HepG2 (cell line): ENCODE results near the gene ACSL6. TPM values are rescaled to one million over a fixed set of nuclear protein-coding genes. Genes with fewer than 3 reads are reported as not detected.
A peak's percentile ranks its signal among the peaks of the same experiment; 100 is the strongest.

Experiments used
- EEA1 ChIP-seq: sonication (generic); formaldehyde crosslinking; IDR thresholded peaks from 2 replicates; pipeline ENCODE4 v1.5.1; 2020; ENCODE audit warnings: mild to moderate bottlenecking, missing genetic modification reagents, borderline replicate concordance
- FOSL2 ChIP-seq: sonication (generic); formaldehyde crosslinking; IDR thresholded peaks from 2 replicates; pipeline ENCODE4 v1.4.0; 2020; ENCODE audit warnings: missing genetic modification reagents
- NONO ChIP-seq, 2 experiments: fragments of 450-650 bp in 1 of 2; sonication (generic) in 1 of 2; formaldehyde crosslinking in 1 of 2; IDR thresholded peaks in 1 of 2; conservative IDR thresholded peaks in 1 of 2; 2 replicates each; pipeline versions ENCODE4 v1.6.1 to v1.8.0; 2017 to 2022; ENCODE audit warnings: mild to moderate bottlenecking in 1 of 2, missing genetic modification reagents in 1 of 2, moderate library complexity in 1 of 2
- PITX1 ChIP-seq: sonication (generic); formaldehyde crosslinking; IDR thresholded peaks from 2 replicates; pipeline ENCODE4 v1.5.1; 2020; ENCODE audit warnings: mild to moderate bottlenecking, missing genetic modification reagents
- RFXAP ChIP-seq: sonication (generic); formaldehyde crosslinking; IDR thresholded peaks from 2 replicates; pipeline ENCODE4 v1.4.0; 2020; ENCODE audit warnings: missing genetic modification reagents, borderline replicate concordance
- TBL1XR1 ChIP-seq: fragments of 150-350 bp; IDR thresholded peaks from 2 replicates; pipeline ENCODE4 v1.6.1; 2014; ENCODE audit warnings: borderline replicate concordance, low read length; ENCODE audit not compliant: partially characterized antibody
- ZNF20 ChIP-seq: sonication (generic); formaldehyde crosslinking; IDR thresholded peaks from 2 replicates; pipeline ENCODE4 v1.4.0; 2020; ENCODE audit warnings: mild to moderate bottlenecking, moderate library complexity, missing genetic modification reagents
- ZNF3 ChIP-seq: IDR thresholded peaks from 2 replicates; pipeline ENCODE4 v1.7.0; 2017; ENCODE audit warnings: inconsistent platforms
- ZNF451 ChIP-seq: sonication (generic); formaldehyde crosslinking; IDR thresholded peaks from 2 replicates; pipeline ENCODE4 v1.5.0; 2020; ENCODE audit warnings: mild to moderate bottlenecking, missing genetic modification reagents
- ZNF577 ChIP-seq: sonication (generic); formaldehyde crosslinking; IDR thresholded peaks from 2 replicates; pipeline ENCODE4 v1.4.0; 2020; ENCODE audit warnings: mild to moderate bottlenecking, low read depth, missing genetic modification reagents, borderline replicate concordance
- ZNF775 ChIP-seq: sonication (generic); formaldehyde crosslinking; IDR thresholded peaks from 2 replicates; pipeline ENCODE4 v1.4.0; 2020; ENCODE audit warnings: missing genetic modification reagents, mild to moderate bottlenecking, moderate library complexity, borderline replicate concordance
- ZNF816 ChIP-seq: sonication (generic); formaldehyde crosslinking; IDR thresholded peaks from 2 replicates; pipeline ENCODE4 v1.8.0; 2022; ENCODE audit warnings: missing genetic modification reagents, mild to moderate bottlenecking, borderline replicate concordance
- ZSCAN29 ChIP-seq: sonication (generic); formaldehyde crosslinking; conservative IDR thresholded peaks from 2 replicates; pipeline ENCODE4 v1.4.0; 2020; ENCODE audit warnings: mild to moderate bottlenecking, missing genetic modification reagents
- ZZZ3 ChIP-seq: sonication (generic); formaldehyde crosslinking; IDR thresholded peaks from 2 replicates; pipeline ENCODE4 v1.4.0; 2020; ENCODE audit warnings: missing genetic modification reagents, mild to moderate bottlenecking, borderline replicate concordance
- polyA plus RNA-seq, 8 experiments: library from polyadenylated mRNA; depleted of rRNA in 3 of 8; stranded (reverse) in 7 of 8; unstranded in 1 of 8; fragments of >200 nt; fragmentation: Illumina TruSeq in 4 of 8; extraction: Trizol in 4 of 8; gene quantifications; 2 replicates each; pipeline versions ENCODE4 v1.2.1 to v1.2.3, GENCODE V29; 2011 to 2016; ENCODE audit warnings: low read depth in 4 of 8, missing spikeins in 1 of 8, mixed read lengths in 1 of 8; ENCODE audit not compliant: insufficient read depth in 1 of 8
- total RNA-seq, 5 experiments: library from RNA; depleted of rRNA; stranded (reverse); fragments of >200 nt; fragmentation: Illumina TruSeq; extraction: Trizol; gene quantifications; 2 replicates each; pipeline ENCODE4 v1.2.3, GENCODE V29; 2016; ENCODE audit warnings: low read depth in 1 of 5
- TF ChIP-seq, protein P1 (sequence below): IDR thresholded peaks from 2 replicates; pipeline ENCODE4 v1.6.1; 2018; ENCODE audit warnings: missing genetic modification reagents
- TF ChIP-seq, protein P2 (sequence below): sonication (generic); formaldehyde crosslinking; IDR thresholded peaks from 2 replicates; pipeline ENCODE4 v1.8.1; 2022; ENCODE audit warnings: low read depth, mild to moderate bottlenecking, missing genetic modification reagents
- TF ChIP-seq, protein P3 (sequence below): fragments of 450-650 bp; IDR thresholded peaks from 2 replicates; pipeline ENCODE4 v1.6.1; 2016
- TF ChIP-seq, protein P4 (sequence below): sonication (generic); formaldehyde crosslinking; IDR thresholded peaks from 2 replicates; pipeline ENCODE4 v1.4.0; 2020; ENCODE audit warnings: missing genetic modification reagents, mild to moderate bottlenecking, borderline replicate concordance
- TF ChIP-seq, protein P5 (sequence below): sonication (generic); formaldehyde crosslinking; IDR thresholded peaks from 2 replicates; pipeline ENCODE4 v1.4.0; 2020; ENCODE audit warnings: missing genetic modification reagents

The ACSL6 gene
- total and polyA plus RNA-seq, 2 of the 13 experiments (the other 11 are each of a cell fraction or from before 2014, with no cell fraction given): 3.7 to 3.8 TPM

DNA sequence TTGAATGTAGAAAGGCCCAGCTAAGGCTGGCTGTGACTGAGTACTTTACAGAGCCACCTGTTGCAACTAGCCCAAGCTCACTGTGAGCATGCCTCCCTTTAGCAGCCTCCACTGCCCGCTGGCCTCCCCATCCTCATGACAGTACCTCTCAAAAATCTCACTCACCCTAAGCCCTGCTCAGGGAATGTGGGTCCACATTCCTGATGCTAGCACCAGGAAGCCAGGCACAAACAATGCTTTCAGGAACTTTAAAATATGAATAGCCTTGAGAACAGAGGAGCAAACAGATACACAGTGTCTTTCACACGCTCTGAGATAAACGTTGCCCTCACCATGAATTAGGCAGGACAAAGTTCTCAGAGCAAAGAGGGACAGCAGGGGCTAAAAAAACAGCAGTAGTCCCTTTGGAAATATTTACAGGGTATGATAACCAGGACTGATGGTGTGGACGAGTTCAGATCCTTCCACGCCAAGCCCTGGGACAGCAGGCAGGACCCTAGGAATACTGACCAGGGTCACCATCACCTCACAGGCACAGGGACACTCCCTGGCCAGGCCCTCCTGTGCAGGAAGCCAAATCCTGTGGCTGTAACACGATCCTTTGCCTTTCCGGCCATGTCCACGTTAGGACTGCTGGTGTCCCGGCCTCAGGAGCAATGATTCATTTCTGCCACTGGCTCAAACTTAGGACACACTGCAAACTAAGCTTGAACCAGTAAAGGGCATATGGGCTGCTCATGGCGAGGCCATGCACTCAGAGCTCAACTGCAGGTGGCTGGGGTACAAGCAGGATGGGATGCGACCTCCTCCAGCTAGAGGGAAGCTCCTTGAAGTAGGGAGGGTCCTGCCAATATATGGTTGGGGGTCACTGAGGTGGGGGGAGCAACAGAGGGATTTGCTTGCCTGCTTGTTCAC, 9.6 kb downstream of the ACSL6 start (continued):
- TF ChIP-seq, protein P1, sequence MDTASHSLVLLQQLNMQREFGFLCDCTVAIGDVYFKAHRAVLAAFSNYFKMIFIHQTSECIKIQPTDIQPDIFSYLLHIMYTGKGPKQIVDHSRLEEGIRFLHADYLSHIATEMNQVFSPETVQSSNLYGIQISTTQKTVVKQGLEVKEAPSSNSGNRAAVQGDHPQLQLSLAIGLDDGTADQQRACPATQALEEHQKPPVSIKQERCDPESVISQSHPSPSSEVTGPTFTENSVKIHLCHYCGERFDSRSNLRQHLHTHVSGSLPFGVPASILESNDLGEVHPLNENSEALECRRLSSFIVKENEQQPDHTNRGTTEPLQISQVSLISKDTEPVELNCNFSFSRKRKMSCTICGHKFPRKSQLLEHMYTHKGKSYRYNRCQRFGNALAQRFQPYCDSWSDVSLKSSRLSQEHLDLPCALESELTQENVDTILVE: 0 out of 2 replicates have a peak, but pooled peaks have one; percentile 37
- TF ChIP-seq NONO (IDR thresholded peaks at IDR 0.05) (no peak), NONO (CRISPR knock-in tag; conservative IDR thresholded peaks at IDR 0.05) (peak; percentile 91), ZZZ3 (CRISPR knock-in tag) (no peak), ZNF775 (CRISPR knock-in tag) (no peak), RFXAP (CRISPR knock-in tag) (peak; percentile 74; the same call in 1 of the 2 replicates), FOSL2 (CRISPR knock-in tag) (peak; percentile 81), ZNF816 (CRISPR knock-in tag) (peak; percentile 91; the same call in 1 of the 2 replicates), ZSCAN29 (CRISPR knock-in tag) (peak; percentile 96), PITX1 (CRISPR knock-in tag) (peak; percentile 99), ZNF577 (CRISPR knock-in tag) (no peak), ZNF20 (CRISPR knock-in tag) (no peak), TBL1XR1 (no peak), ZNF451 (CRISPR knock-in tag) (peak; percentile 70; the same call in 1 of the 2 replicates), ZNF3 (CRISPR knock-in tag) (peak; percentile 73), EEA1 (no peak; the same call in 1 of the 2 replicates)
- TF ChIP-seq, protein P2, sequence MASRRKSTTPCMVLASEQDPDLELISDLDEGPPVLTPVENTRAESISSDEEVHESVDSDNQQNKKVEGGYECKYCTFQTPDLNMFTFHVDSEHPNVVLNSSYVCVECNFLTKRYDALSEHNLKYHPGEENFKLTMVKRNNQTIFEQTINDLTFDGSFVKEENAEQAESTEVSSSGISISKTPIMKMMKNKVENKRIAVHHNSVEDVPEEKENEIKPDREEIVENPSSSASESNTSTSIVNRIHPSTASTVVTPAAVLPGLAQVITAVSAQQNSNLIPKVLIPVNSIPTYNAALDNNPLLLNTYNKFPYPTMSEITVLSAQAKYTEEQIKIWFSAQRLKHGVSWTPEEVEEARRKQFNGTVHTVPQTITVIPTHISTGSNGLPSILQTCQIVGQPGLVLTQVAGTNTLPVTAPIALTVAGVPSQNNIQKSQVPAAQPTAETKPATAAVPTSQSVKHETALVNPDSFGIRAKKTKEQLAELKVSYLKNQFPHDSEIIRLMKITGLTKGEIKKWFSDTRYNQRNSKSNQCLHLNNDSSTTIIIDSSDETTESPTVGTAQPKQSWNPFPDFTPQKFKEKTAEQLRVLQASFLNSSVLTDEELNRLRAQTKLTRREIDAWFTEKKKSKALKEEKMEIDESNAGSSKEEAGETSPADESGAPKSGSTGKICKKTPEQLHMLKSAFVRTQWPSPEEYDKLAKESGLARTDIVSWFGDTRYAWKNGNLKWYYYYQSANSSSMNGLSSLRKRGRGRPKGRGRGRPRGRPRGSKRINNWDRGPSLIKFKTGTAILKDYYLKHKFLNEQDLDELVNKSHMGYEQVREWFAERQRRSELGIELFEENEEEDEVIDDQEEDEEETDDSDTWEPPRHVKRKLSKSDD (CRISPR knock-in tag): peak; percentile 84; the same call in 1 of the 2 replicates
- TF ChIP-seq, protein P3, sequence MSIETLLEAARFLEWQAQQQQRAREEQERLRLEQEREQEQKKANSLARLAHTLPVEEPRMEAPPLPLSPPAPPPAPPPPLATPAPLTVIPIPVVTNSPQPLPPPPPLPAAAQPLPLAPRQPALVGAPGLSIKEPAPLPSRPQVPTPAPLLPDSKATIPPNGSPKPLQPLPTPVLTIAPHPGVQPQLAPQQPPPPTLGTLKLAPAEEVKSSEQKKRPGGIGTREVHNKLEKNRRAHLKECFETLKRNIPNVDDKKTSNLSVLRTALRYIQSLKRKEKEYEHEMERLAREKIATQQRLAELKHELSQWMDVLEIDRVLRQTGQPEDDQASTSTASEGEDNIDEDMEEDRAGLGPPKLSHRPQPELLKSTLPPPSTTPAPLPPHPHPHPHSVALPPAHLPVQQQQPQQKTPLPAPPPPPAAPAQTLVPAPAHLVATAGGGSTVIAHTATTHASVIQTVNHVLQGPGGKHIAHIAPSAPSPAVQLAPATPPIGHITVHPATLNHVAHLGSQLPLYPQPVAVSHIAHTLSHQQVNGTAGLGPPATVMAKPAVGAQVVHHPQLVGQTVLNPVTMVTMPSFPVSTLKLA: peak; percentile 5; the same call in 1 of the 2 replicates
- TF ChIP-seq, protein P4, sequence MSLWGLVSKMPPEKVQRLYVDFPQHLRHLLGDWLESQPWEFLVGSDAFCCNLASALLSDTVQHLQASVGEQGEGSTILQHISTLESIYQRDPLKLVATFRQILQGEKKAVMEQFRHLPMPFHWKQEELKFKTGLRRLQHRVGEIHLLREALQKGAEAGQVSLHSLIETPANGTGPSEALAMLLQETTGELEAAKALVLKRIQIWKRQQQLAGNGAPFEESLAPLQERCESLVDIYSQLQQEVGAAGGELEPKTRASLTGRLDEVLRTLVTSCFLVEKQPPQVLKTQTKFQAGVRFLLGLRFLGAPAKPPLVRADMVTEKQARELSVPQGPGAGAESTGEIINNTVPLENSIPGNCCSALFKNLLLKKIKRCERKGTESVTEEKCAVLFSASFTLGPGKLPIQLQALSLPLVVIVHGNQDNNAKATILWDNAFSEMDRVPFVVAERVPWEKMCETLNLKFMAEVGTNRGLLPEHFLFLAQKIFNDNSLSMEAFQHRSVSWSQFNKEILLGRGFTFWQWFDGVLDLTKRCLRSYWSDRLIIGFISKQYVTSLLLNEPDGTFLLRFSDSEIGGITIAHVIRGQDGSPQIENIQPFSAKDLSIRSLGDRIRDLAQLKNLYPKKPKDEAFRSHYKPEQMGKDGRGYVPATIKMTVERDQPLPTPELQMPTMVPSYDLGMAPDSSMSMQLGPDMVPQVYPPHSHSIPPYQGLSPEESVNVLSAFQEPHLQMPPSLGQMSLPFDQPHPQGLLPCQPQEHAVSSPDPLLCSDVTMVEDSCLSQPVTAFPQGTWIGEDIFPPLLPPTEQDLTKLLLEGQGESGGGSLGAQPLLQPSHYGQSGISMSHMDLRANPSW (CRISPR knock-in tag): peak; percentile 81; the same call in 1 of the 2 replicates
- TF ChIP-seq, protein P5, sequence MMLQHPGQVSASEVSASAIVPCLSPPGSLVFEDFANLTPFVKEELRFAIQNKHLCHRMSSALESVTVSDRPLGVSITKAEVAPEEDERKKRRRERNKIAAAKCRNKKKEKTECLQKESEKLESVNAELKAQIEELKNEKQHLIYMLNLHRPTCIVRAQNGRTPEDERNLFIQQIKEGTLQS (CRISPR knock-in tag): peak; percentile 87
